ENCODE data around the gene MATR3. TPM values are rescaled to one million over a fixed set of nuclear protein-coding genes. Genes with fewer than 3 reads are reported as not detected.

Gene MATR3, protein sequence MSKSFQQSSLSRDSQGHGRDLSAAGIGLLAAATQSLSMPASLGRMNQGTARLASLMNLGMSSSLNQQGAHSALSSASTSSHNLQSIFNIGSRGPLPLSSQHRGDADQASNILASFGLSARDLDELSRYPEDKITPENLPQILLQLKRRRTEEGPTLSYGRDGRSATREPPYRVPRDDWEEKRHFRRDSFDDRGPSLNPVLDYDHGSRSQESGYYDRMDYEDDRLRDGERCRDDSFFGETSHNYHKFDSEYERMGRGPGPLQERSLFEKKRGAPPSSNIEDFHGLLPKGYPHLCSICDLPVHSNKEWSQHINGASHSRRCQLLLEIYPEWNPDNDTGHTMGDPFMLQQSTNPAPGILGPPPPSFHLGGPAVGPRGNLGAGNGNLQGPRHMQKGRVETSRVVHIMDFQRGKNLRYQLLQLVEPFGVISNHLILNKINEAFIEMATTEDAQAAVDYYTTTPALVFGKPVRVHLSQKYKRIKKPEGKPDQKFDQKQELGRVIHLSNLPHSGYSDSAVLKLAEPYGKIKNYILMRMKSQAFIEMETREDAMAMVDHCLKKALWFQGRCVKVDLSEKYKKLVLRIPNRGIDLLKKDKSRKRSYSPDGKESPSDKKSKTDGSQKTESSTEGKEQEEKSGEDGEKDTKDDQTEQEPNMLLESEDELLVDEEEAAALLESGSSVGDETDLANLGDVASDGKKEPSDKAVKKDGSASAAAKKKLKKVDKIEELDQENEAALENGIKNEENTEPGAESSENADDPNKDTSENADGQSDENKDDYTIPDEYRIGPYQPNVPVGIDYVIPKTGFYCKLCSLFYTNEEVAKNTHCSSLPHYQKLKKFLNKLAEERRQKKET
- total RNA-seq (2022; extraction: Qiagen RNA extraction): 156 to 198 TPM (median 171 TPM) in 5 replicates

DNA sequence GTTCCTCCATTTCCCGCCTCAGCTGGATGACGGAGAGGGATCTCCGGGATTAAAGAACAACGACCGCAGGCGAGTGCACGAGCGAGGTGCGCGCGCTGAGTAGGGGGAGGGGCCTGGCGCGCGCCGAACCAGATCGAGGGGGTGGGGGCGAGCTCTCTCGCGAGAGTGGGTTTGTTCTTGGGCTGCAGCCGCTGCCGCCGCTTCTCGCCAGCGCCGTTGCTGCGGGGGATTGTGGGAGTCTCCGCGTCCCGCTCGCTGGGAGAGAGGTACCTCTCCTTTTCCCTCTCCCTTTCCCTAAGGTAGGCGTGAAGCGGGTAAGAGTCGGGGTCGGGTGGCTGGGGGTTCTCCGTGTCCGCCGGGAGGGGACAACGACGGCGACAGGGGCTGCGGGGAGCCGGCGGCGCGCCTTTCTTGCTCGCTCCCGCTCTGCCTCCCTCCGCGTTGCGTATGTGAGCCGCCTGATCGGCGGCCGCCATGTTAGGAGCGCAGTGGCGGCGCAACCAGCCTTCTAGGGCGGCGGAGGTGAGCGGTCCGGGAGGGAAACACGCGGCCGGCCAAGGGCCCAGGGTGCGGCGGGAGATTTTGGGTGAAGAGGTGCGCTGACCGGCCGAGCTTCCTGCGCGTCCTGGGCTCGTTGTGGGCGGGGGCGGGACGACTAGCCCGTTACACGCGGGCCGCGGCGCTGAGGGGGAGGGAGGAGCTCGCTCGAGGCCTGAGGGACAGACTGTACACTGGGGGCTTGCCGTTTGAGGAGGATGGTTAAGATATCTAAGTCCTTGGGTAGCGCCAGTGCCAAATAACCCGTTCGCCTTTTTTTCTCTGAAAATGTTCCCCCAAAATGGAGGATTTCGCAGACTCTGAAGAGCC is at the start of gene MATR3:
MATR3 (plus strand) TSS at position 234 of the 867 bp plus-strand sequence. CDS start 13,676 bp downstream, outside the sequence.

DNA sequence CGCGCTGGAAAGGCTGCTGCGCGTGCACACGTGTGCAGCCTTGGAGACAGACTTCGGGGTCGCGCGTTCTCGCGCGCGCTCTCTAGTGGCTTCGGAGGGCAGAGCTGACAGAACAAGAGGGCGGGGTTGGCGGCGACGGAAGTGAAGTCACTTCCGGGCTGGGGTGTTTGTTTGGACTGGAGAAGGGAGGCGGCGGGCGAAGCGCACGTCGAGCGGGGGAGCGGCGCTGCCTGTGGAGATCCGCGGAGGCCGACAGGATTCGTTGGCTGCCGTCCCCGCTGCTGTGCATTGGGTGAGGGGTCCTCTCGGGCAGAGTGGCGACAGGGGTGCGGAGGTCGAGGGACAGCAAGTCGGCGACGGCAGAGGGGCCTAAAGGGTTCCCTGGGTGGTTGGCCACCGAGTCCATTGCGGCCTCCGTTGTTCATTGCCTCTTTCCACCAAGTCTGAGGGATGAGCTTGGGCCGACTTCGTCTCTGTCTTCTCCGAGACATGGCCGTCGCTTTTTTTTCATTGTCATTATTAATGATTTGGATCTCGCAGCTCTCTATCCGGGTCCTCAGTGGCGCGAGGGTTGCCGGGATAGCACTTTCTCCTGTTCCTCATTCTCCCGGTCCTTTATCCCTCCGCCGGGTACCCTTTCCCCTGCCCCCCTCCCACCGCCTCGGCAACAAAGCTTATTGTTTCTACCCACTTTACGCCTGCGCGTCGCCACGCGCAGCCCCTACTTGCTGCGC is 48.3 kb downstream of the MATR3 start, which contains the start of gene PAIP2:
PAIP2 (plus strand) TSS at position 166 of the 734 bp plus-strand sequence. CDS start 21,931 bp downstream, outside the sequence.

Other genes with a start within 250 kb of the MATR3 start
- gene SIL1, start 95.4 kb upstream of the MATR3 start, total RNA-seq (2022; extraction: Qiagen RNA extraction): 24.3 to 27.2 TPM (median 25.9 TPM) in 5 replicates
- gene PAIP2, start 48.1 kb downstream of the MATR3 start, total RNA-seq (2022; extraction: Qiagen RNA extraction): 77.7 to 101 TPM (median 83.2 TPM) in 5 replicates
- 1.1 to 1.8 TPM (median 1.3 TPM) in 5 replicates for gene SLC23A1, start 89.6 kb downstream of the MATR3 start, total RNA-seq (2022; extraction: Qiagen RNA extraction)
- 0.29 TPM in 1 of 5 replicates, not detected in the others for gene MZB1, start 96.2 kb downstream of the MATR3 start, total RNA-seq (2022; extraction: Qiagen RNA extraction)
- 0.15 to 0.29 TPM (median 0.22 TPM) in 5 replicates for gene PROB1, start 101.4 kb downstream of the MATR3 start, total RNA-seq (2022; extraction: Qiagen RNA extraction)
- gene SPATA24, start 110.3 kb downstream of the MATR3 start, total RNA-seq (2022; extraction: Qiagen RNA extraction): 3.9 to 6.0 TPM (median 5.3 TPM) in 5 replicates
- gene DNAJC18, start 145.8 kb downstream of the MATR3 start, total RNA-seq (2022; extraction: Qiagen RNA extraction): 5.6 to 9.3 TPM (median 8.1 TPM) in 5 replicates
- not detected in 5 replicates for gene ECSCR, start 169.0 kb downstream of the MATR3 start, total RNA-seq (2022; extraction: Qiagen RNA extraction)
- not detected in 5 replicates for gene SMIM33, start 177.3 kb downstream of the MATR3 start, total RNA-seq (2022; extraction: Qiagen RNA extraction)
- gene STING1, start 189.0 kb downstream of the MATR3 start, total RNA-seq (2022; extraction: Qiagen RNA extraction): 0.78 to 1.4 TPM (median 1.1 TPM) in 5 replicates

Measured in A549 treated with Mapracorat at 1 μM for 4 hours (cell line).